ENCODE measurements around the gene AKAP13. TPM values are rescaled to one million over a fixed set of nuclear protein-coding genes. Genes with fewer than 3 reads are reported as not detected.
A peak's percentile ranks its signal among the peaks of the same experiment; 100 is the strongest.

AKAP13 gene
- polyA plus RNA-seq, 3 donors = 47.9 to 99.7 (median 92.6) TPM

- Histone ChIP-seq H2AFZ (ENCODE audit: insufficient read depth, low read depth, low read length, poor library complexity, severe bottlenecking) (no peak overlapping the region), H3K27me3 (ENCODE audit: control insufficient read depth in 2 of 2, insufficient read depth in 2 of 2, low read length in 2 of 2) (no peaks in the 10 kb centered on the region), H3K4me3 (replicated peaks in 1 of 3; ENCODE audit: low read depth in 2 of 3, low read length in 3 of 3) (no peak overlapping the region), H3K79me2 (ENCODE audit: insufficient read depth, low read length) (no peaks in the 10 kb centered on the region), H4K20me1 (ENCODE audit: insufficient read depth, low read length) (no peaks in the 10 kb centered on the region), H3K9ac (ENCODE audit: insufficient read depth, low read length, poor library complexity, severe bottlenecking) (no peak overlapping the region), H3K27ac (ENCODE audit: low read depth in 1 of 2, low read length in 2 of 2) (no peak overlapping the region), H3K4me1 (ENCODE audit: control insufficient read depth in 1 of 2, insufficient read depth in 2 of 2, low read length in 2 of 2) (peaks cover 13 to 15% of the 10 kb centered on the region in 2 donors), H3K36me3 (replicated peaks in 1 of 2; ENCODE audit: control insufficient read depth in 1 of 2, insufficient read depth in 2 of 2, low read length in 2 of 2) (no peaks in the 10 kb centered on the region), H3K4me2 (replicated peaks; ENCODE audit: extremely low read depth, low read length, poor library complexity, severe bottlenecking) (no peak overlapping the region), H3K9me3 (replicated peaks in 1 of 2; ENCODE audit: control insufficient read depth in 1 of 2, insufficient read depth in 1 of 2, low read length in 2 of 2) (no peaks in the 10 kb centered on the region)
- Mint-ChIP-seq H3K27me3 (ENCODE audit: low read depth in 3 of 3) (peaks cover 2 to 3% (median 3%) of the 10 kb centered on the region in 3 donors), H3K36me3 (no peaks in the 10 kb centered on the region), H3K4me3 (no peak overlapping the region), H3K9me3 (peaks cover 0 to 4% (median 0%) of the 10 kb centered on the region in 7 donors), H3K4me1 (peaks cover 18% of the 10 kb centered on the region), H3K27ac (no peak overlapping the region)
- peak in 1 of 3 donors; percentile 8 for DNase-seq
- WGBS (ENCODE audit: insufficient coverage) = 100% methylated on average over 2 of the region's 4 CpGs
- TF ChIP-seq, protein P1, sequence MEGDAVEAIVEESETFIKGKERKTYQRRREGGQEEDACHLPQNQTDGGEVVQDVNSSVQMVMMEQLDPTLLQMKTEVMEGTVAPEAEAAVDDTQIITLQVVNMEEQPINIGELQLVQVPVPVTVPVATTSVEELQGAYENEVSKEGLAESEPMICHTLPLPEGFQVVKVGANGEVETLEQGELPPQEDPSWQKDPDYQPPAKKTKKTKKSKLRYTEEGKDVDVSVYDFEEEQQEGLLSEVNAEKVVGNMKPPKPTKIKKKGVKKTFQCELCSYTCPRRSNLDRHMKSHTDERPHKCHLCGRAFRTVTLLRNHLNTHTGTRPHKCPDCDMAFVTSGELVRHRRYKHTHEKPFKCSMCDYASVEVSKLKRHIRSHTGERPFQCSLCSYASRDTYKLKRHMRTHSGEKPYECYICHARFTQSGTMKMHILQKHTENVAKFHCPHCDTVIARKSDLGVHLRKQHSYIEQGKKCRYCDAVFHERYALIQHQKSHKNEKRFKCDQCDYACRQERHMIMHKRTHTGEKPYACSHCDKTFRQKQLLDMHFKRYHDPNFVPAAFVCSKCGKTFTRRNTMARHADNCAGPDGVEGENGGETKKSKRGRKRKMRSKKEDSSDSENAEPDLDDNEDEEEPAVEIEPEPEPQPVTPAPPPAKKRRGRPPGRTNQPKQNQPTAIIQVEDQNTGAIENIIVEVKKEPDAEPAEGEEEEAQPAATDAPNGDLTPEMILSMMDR (IDR thresholded peaks at IDR 0.05) = no peak
- intact Hi-C loops (cut with micrococcal nuclease) = no loop called here
These were observed 25.9 kb upstream of the AKAP13 start for GRCh38 chr15:85354461-85354860.

GRCh38 chr15:85354948-85355347, 25.5 kb upstream of the AKAP13 start:
- peaks cover 13 to 15% of the 10 kb centered on the region in 2 donors for H3K4me1 ChIP-seq (ENCODE audit: control insufficient read depth in 1 of 2, insufficient read depth in 2 of 2, low read length in 2 of 2)
- Mint-ChIP-seq H3K27ac (no peak overlapping the region), H3K27me3 (ENCODE audit: low read depth in 3 of 3) (peaks cover 2 to 3% (median 3%) of the 10 kb centered on the region in 3 donors), H3K4me1 (peaks cover 18% of the 10 kb centered on the region), H3K36me3 (no peaks in the 10 kb centered on the region), H3K4me3 (no peak overlapping the region), H3K9me3 (peaks cover 0 to 4% (median 0%) of the 10 kb centered on the region in 7 donors)
- H3K9ac ChIP-seq (ENCODE audit: insufficient read depth, low read length, poor library complexity, severe bottlenecking) = no peak overlapping the region
- no peak for DNase-seq
- no peak overlapping the region for H3K4me3 ChIP-seq (replicated peaks in 1 of 3; ENCODE audit: low read depth in 2 of 3, low read length in 3 of 3)
- 0% methylated on average over 1 of the region's 4 CpGs for WGBS (ENCODE audit: insufficient coverage)
- TF ChIP-seq, protein P1 (IDR thresholded peaks at IDR 0.05) = no peak
- H2AFZ ChIP-seq (ENCODE audit: insufficient read depth, low read depth, low read length, poor library complexity, severe bottlenecking) = no peak overlapping the region
- no peaks in the 10 kb centered on the region for H3K79me2 ChIP-seq (ENCODE audit: insufficient read depth, low read length)
- no peaks in the 10 kb centered on the region for H3K36me3 ChIP-seq (replicated peaks in 1 of 2; ENCODE audit: control insufficient read depth in 1 of 2, insufficient read depth in 2 of 2, low read length in 2 of 2)
- no peaks in the 10 kb centered on the region for H3K27me3 ChIP-seq (ENCODE audit: control insufficient read depth in 2 of 2, insufficient read depth in 2 of 2, low read length in 2 of 2)
- H3K4me2 ChIP-seq (replicated peaks; ENCODE audit: extremely low read depth, low read length, poor library complexity, severe bottlenecking) = no peak overlapping the region
- no peaks in the 10 kb centered on the region for H4K20me1 ChIP-seq (ENCODE audit: insufficient read depth, low read length)
- no peak overlapping the region for H3K27ac ChIP-seq (ENCODE audit: low read depth in 1 of 2, low read length in 2 of 2)
- H3K9me3 ChIP-seq (replicated peaks in 1 of 2; ENCODE audit: control insufficient read depth in 1 of 2, insufficient read depth in 1 of 2, low read length in 2 of 2) = no peaks in the 10 kb centered on the region
- intact Hi-C loops (cut with micrococcal nuclease) = no loop called here
